Neural crest cell (in vitro differentiated cells): ENCODE data around the gene ELFN1. TPM values are rescaled to one million over a fixed set of nuclear protein-coding genes. Genes with fewer than 3 reads are reported as not detected.

Source experiments
- DNase-seq: peaks from one replicate; pipeline ENCODE4 v3.0.0; 2021; ENCODE audit warnings: low read depth, mixed read lengths, low spot score
- H3K27ac Mint-ChIP-seq: one replicate; pipeline ENCODE4 v1.8.0; 2021; ENCODE audit warnings: mild to moderate bottlenecking, mixed read lengths; ENCODE audit not compliant: unreplicated experiment
- H3K27me3 Mint-ChIP-seq: 2 replicates; pipeline ENCODE4 v1.8.0; 2021; ENCODE audit warnings: low read depth, mild to moderate bottlenecking, mixed read lengths
- H3K36me3 Mint-ChIP-seq: 2 replicates; pipeline ENCODE4 v1.8.0; 2021; ENCODE audit warnings: low read depth, mild to moderate bottlenecking, mixed read lengths
- H3K4me1 Mint-ChIP-seq: 2 replicates; pipeline ENCODE4 v1.8.0; 2021; ENCODE audit warnings: mixed read lengths
- H3K4me3 Mint-ChIP-seq: one replicate; pipeline ENCODE4 v1.8.0; 2021; ENCODE audit warnings: mild to moderate bottlenecking, mixed read lengths
- H3K9me3 Mint-ChIP-seq: 2 replicates; pipeline ENCODE4 v1.8.0; 2021; ENCODE audit warnings: mixed read lengths
- CTCF ChIP-seq: fragments of 200-600 bp; sonication (generic); conservative IDR thresholded peaks from 2 replicates; pipeline ENCODE4 v1.5.0; 2021; ENCODE audit warnings: antibody characterized with exemption, mild to moderate bottlenecking
- long read RNA-seq: library from polyadenylated mRNA; unstranded; transcript quantifications from one replicate; pipeline ENCODE4 v2.0.0, GENCODE V29; 2020
- total RNA-seq: library from RNA; stranded (reverse); gene quantifications from 2 replicates; pipeline ENCODE4 v1.2.1, GENCODE V29; 2021

Gene ELFN1
- 8.5 and 9.4 TPM in 2 replicates for total RNA-seq
- long read RNA-seq, partial matches to known transcripts: 0 of 1 reads
- long read RNA-seq, other reads (novel, unspliced or antisense): 1 of 1 reads

- no peak for TF ChIP-seq CTCF
- H3K27ac Mint-ChIP-seq: no peak within 1 kb of the TSS
- peak within 1 kb of the TSS; percentile 75 for H3K4me3 Mint-ChIP-seq
- peaks cover 32% of the 10 kb centered on the region for H3K27me3 Mint-ChIP-seq
- peaks cover 5% of the 10 kb centered on the region for H3K4me1 Mint-ChIP-seq
- no peaks in the 10 kb centered on the region for H3K36me3 Mint-ChIP-seq
- DNase-seq: peak; percentile 61
- H3K9me3 Mint-ChIP-seq: no peaks in the 10 kb centered on the region
Measured at GRCh38 chr7:1669954-1670893, at the start of gene ELFN1. ELFN1 (plus strand) TSS chr7:1670277; CDS start chr7:1744597, 74,320 bp downstream.

- Mint-ChIP-seq H3K9me3 (peaks cover 4% of the 10 kb centered on the region), H3K4me1 (no peaks in the 10 kb centered on the region), H3K4me3 (no peak overlapping the region), H3K27ac (no peak overlapping the region), H3K36me3 (no peaks in the 10 kb centered on the region), H3K27me3 (no peaks in the 10 kb centered on the region)
- TF ChIP-seq CTCF: no peak
- DNase-seq: no peak
Measured at GRCh38 chr7:1620835-1621234, 49.2 kb upstream of the ELFN1 start.

GRCh38 chr7:1621718-1622117, 48.4 kb upstream of the ELFN1 start:
- peaks cover 4% of the 10 kb centered on the region for H3K9me3 Mint-ChIP-seq
- H3K27ac Mint-ChIP-seq: no peak overlapping the region
- no peaks in the 10 kb centered on the region for H3K36me3 Mint-ChIP-seq
- H3K4me1 Mint-ChIP-seq: no peaks in the 10 kb centered on the region
- H3K27me3 Mint-ChIP-seq: no peaks in the 10 kb centered on the region
- no peak overlapping the region for H3K4me3 Mint-ChIP-seq
- no peak for TF ChIP-seq CTCF
- DNase-seq: no peak

GRCh38 chr7:1622441-1622840, 47.6 kb upstream of the ELFN1 start:
- Mint-ChIP-seq H3K9me3 (peaks cover 4% of the 10 kb centered on the region), H3K27ac (no peak overlapping the region), H3K4me1 (no peaks in the 10 kb centered on the region), H3K27me3 (no peaks in the 10 kb centered on the region), H3K36me3 (no peaks in the 10 kb centered on the region), H3K4me3 (no peak overlapping the region)
- TF ChIP-seq CTCF: no peak
- DNase-seq: no peak

GRCh38 chr7:1623810-1624209, 46.3 kb upstream of the ELFN1 start:
- H3K9me3 Mint-ChIP-seq: peaks cover 2% of the 10 kb centered on the region
- no peaks in the 10 kb centered on the region for H3K4me1 Mint-ChIP-seq
- no peak for DNase-seq
- no peak for TF ChIP-seq CTCF
- no peak overlapping the region for H3K4me3 Mint-ChIP-seq
- peaks cover 2% of the 10 kb centered on the region for H3K27me3 Mint-ChIP-seq
- no peak overlapping the region for H3K27ac Mint-ChIP-seq
- H3K36me3 Mint-ChIP-seq: no peaks in the 10 kb centered on the region
